ENCODE measurements around the gene TNNC1. TPM values are rescaled to one million over a fixed set of nuclear protein-coding genes. Genes with fewer than 3 reads are reported as not detected.

Gene TNNC1
- total RNA-seq, 3 donors from 2014 or later (not counting 1 experiment from before 2014, with no cell fraction given) = 1.1 to 1.2 TPM; not detected in 1

DNA sequence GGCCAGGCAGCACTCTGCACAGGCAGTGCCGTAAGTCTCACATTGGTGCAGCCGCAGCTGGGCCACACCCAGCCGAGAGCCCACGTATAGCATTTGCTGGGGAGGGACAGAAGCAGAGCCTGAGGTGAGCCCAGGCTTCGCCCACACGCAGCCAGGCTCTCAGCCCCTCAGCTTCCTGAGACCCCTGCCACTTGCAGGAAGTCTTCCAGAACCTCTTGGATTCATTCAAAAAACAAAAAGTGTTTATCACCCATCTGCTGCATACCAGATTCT is 15.8 kb downstream of the TNNC1 start:
- Mint-ChIP-seq H3K9me3 (no peaks in the 10 kb centered on the region), H3K4me3 (no peak overlapping the region), H3K4me1 (no peaks in the 10 kb centered on the region), H3K27me3 (ENCODE audit: low read depth in 2 of 2) (no peaks in the 10 kb centered on the region), H3K27ac (no peak overlapping the region), H3K36me3 (no peaks in the 10 kb centered on the region)
- Histone ChIP-seq H3K9me3 (ENCODE audit: control insufficient read depth, insufficient read depth, low read length) (no peaks in the 10 kb centered on the region), H3K27me3 (ENCODE audit: control insufficient read depth, insufficient read depth, low read length) (no peaks in the 10 kb centered on the region), H3K4me1 (ENCODE audit: control insufficient read depth, insufficient read depth, low read length) (no peaks in the 10 kb centered on the region), H3K36me3 (ENCODE audit: control insufficient read depth, insufficient read depth, low read length) (no peaks in the 10 kb centered on the region), H3K27ac (ENCODE audit: low read length) (no peak overlapping the region), H3K4me3 (ENCODE audit: low read length) (no peak overlapping the region)
- TF ChIP-seq, protein P1, sequence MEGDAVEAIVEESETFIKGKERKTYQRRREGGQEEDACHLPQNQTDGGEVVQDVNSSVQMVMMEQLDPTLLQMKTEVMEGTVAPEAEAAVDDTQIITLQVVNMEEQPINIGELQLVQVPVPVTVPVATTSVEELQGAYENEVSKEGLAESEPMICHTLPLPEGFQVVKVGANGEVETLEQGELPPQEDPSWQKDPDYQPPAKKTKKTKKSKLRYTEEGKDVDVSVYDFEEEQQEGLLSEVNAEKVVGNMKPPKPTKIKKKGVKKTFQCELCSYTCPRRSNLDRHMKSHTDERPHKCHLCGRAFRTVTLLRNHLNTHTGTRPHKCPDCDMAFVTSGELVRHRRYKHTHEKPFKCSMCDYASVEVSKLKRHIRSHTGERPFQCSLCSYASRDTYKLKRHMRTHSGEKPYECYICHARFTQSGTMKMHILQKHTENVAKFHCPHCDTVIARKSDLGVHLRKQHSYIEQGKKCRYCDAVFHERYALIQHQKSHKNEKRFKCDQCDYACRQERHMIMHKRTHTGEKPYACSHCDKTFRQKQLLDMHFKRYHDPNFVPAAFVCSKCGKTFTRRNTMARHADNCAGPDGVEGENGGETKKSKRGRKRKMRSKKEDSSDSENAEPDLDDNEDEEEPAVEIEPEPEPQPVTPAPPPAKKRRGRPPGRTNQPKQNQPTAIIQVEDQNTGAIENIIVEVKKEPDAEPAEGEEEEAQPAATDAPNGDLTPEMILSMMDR (IDR thresholded peaks at IDR 0.05) = no peak
- intact Hi-C loops (cut with micrococcal nuclease) = no loop called here
- DNase-seq = no peak
- ATAC-seq = no peak
- 89% methylated on average over 6 of the region's 6 CpGs for WGBS (ENCODE audit: insufficient coverage)

DNA sequence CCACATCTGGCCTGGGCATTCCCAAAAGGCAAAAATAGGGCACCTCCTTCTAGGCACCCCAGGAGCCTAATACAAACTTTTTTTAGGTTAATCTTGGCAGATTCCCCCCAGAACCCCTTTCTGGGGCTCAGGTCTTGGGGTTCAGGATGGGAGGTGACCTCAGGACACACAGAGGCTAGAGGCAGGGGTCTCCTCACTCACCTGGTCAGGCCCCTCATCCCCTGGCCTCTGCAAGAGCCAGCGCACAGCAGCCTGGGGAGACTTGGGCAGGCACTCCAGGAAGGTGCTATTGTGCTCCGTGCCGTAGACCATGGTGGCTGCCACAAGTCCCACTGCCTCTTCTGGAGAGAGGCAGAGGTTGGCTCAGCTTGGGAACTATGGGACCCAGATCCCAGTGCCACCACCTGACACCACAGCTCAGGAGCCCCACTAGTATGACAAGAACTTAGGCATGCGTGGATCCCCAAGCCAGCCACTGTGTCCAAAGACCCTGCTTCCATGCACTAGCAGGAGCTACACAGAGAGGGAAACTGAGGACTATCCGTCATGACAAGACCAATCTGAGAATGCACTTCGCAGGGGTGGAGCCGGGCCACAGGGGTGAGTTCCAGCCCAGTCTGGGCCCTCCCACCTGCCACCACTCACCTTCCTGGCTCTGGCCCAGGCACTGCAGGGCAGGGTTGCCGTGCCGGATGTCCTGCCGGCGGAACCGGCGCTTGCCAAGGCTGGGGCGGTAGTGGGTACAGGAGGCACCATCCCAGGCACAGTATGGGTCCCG is 16.3 kb downstream of the TNNC1 start:
- Histone ChIP-seq H3K27ac (ENCODE audit: low read length) (no peak overlapping the region), H3K9me3 (ENCODE audit: control insufficient read depth, insufficient read depth, low read length) (no peaks in the 10 kb centered on the region), H3K36me3 (ENCODE audit: control insufficient read depth, insufficient read depth, low read length) (no peaks in the 10 kb centered on the region), H3K27me3 (ENCODE audit: control insufficient read depth, insufficient read depth, low read length) (no peaks in the 10 kb centered on the region), H3K4me1 (ENCODE audit: control insufficient read depth, insufficient read depth, low read length) (no peaks in the 10 kb centered on the region), H3K4me3 (ENCODE audit: low read length) (no peak overlapping the region)
- Mint-ChIP-seq H3K36me3 (no peaks in the 10 kb centered on the region), H3K27me3 (ENCODE audit: low read depth in 2 of 2) (no peaks in the 10 kb centered on the region), H3K4me1 (no peaks in the 10 kb centered on the region), H3K9me3 (no peaks in the 10 kb centered on the region), H3K4me3 (no peak overlapping the region), H3K27ac (no peak overlapping the region)
- DNase-seq (no peak), ATAC-seq (no peak)
- intact Hi-C loops (cut with micrococcal nuclease) = no loop called here
- WGBS (ENCODE audit: insufficient coverage) = 95% methylated on average over 15 of the region's 15 CpGs
- TF ChIP-seq, protein P1 (IDR thresholded peaks at IDR 0.05) = no peak

DNA sequence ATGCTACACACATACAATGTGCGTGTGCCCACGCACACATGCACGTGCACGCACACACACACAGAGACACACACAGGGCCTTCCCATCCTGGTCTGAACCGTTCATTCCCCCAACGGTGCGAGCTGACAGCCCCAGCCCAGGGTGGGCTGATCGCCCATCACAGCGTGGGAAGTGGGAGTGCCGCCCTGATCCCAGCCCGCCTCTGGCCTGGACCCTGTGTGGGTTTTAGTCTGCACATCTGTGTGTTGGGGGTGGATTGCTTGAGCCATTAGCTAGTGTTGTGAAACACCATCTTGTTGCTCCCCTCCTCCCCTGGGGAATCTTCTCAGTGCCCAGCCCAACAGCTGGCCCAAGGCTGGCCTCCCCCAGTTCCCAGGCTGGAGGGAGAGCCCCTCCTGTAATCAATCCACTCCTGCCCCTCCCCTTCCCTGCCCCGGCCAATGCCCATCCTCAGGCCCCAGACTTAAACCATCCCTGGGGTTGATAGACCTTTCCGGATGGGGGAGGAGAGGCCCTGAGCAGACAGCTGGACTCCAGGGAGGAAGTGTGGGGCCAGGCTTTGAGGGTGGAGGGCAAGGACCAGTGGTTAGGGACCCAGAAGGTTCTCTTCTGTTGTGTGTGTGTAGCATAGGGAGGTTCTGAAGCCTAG is 17.2 kb downstream of the TNNC1 start:
- H3K36me3 Mint-ChIP-seq = no peaks in the 10 kb centered on the region
- H3K27me3 Mint-ChIP-seq (ENCODE audit: low read depth in 2 of 2) = peaks cover 0 to 3% of the 10 kb centered on the region in 2 donors
- Histone ChIP-seq H3K4me1 (ENCODE audit: control insufficient read depth, insufficient read depth, low read length) (no peaks in the 10 kb centered on the region), H3K9me3 (ENCODE audit: control insufficient read depth, insufficient read depth, low read length) (no peaks in the 10 kb centered on the region), H3K4me3 (ENCODE audit: low read length) (no peak overlapping the region), H3K27ac (ENCODE audit: low read length) (no peak overlapping the region), H3K36me3 (ENCODE audit: control insufficient read depth, insufficient read depth, low read length) (no peaks in the 10 kb centered on the region), H3K27me3 (ENCODE audit: control insufficient read depth, insufficient read depth, low read length) (no peaks in the 10 kb centered on the region)
- H3K4me1 Mint-ChIP-seq = no peaks in the 10 kb centered on the region
- TF ChIP-seq, protein P1 (IDR thresholded peaks at IDR 0.05) = no peak
- no peak for DNase-seq
- H3K9me3 Mint-ChIP-seq = no peaks in the 10 kb centered on the region
- no peak overlapping the region for H3K27ac Mint-ChIP-seq
- H3K4me3 Mint-ChIP-seq = no peak overlapping the region
- WGBS (ENCODE audit: insufficient coverage) = 90% methylated on average over 12 of the region's 13 CpGs
- intact Hi-C loops (cut with micrococcal nuclease) = no loop called here
- no peak for ATAC-seq

Measured in natural killer cell (primary cell).